Fibroblast of skin of left biceps (primary cell): ENCODE data around the gene VRK2.
A peak's percentile ranks its signal among the peaks of the same experiment; 100 is the strongest.
"Not testable (repeated sequence)": the region's sequence is repeated elsewhere in the genome, so short reads cannot be mapped to it uniquely, and the experiment has no call there.

ENCODE experiments used
- DNase-seq, 2 experiments: peaks; one replicate each; pipeline ENCODE4 v3.0.0-alpha.2; 2013; ENCODE audit warnings: low read depth in 2 of 2

The VRK2 gene

GRCh38 chr2:58054264-58054663 lies 7.7 kb downstream of the VRK2 start:
- no peak for DNase-seq

GRCh38 chr2:58055033-58055786 lies 8.6 kb downstream of the VRK2 start:
- no peak for DNase-seq

- no peak for DNase-seq
These were observed 9.7 kb downstream of the VRK2 start for GRCh38 chr2:58056192-58056916.

GRCh38 chr2:58057707-58058530 lies 11.3 kb downstream of the VRK2 start:
- no peak for DNase-seq

- peak in 1 of 2 experiments; percentile 45 for DNase-seq
These were observed 17.0 kb downstream of the VRK2 start for GRCh38 chr2:58063641-58064040.

- DNase-seq = no peak
These were observed 17.5 kb downstream of the VRK2 start for GRCh38 chr2:58064086-58064485.

- DNase-seq = no peak
These were observed 18.6 kb downstream of the VRK2 start for GRCh38 chr2:58065248-58065647.

GRCh38 chr2:58067001-58067400 lies 20.4 kb downstream of the VRK2 start:
- DNase-seq = no peak

GRCh38 chr2:58070765-58071164 lies 24.2 kb downstream of the VRK2 start:
- no peak for DNase-seq

- DNase-seq = no peak
These were observed 25.5 kb downstream of the VRK2 start for GRCh38 chr2:58072102-58072501.

- no peak for DNase-seq
These were observed 26.4 kb downstream of the VRK2 start for GRCh38 chr2:58073008-58073407.

GRCh38 chr2:58073751-58074150 lies 27.1 kb downstream of the VRK2 start:
- DNase-seq = no peak

GRCh38 chr2:58081000-58081399 lies 34.4 kb downstream of the VRK2 start:
- DNase-seq = peak; percentile 15 to 33

- no peak for DNase-seq
These were observed 42.5 kb downstream of the VRK2 start for GRCh38 chr2:58089081-58089480.

- not testable (repeated sequence) for DNase-seq
These were observed 46.2 kb downstream of the VRK2 start for GRCh38 chr2:58092772-58093171.

GRCh38 chr2:58097025-58097424 lies 50.4 kb downstream of the VRK2 start:
- DNase-seq = no peak

- DNase-seq = no peak
These were observed 51.9 kb downstream of the VRK2 start for GRCh38 chr2:58098254-58099095.

- DNase-seq = no peak
These were observed 52.6 kb downstream of the VRK2 start for GRCh38 chr2:58099096-58099769.

GRCh38 chr2:58101500-58101899 lies 54.9 kb downstream of the VRK2 start:
- DNase-seq = no peak

GRCh38 chr2:58106896-58107295 lies 60.3 kb downstream of the VRK2 start:
- DNase-seq = no peak
